Caco-2 (cell line): ENCODE results near the gene NF2. TPM values are rescaled to one million over a fixed set of nuclear protein-coding genes. Genes with fewer than 3 reads are reported as not detected.

Source experiments
- BruUV-seq: library from RNA; stranded (reverse); fragments of 400-500 nt; replicated peaks from 2 replicates; lab custom pipeline; 2021; lab: Mats Ljungman, UMichigan
- CTCF ChIA-PET: fragments of 300-600 bp; sonication (Branson Sonifier 250); formaldehyde crosslinking; loops from one replicate; lab custom pipeline; 2022; ENCODE audit warnings: antibody characterized with exemption; lab: Charles Lee
- POLR2A ChIA-PET: fragments of 300-600 bp; sonication (Branson Sonifier 250); formaldehyde crosslinking; loops from one replicate; lab custom pipeline; 2022; ENCODE audit warnings: antibody characterized with exemption; lab: Charles Lee
- DNase-seq, 2 experiments: peaks; one replicate each; pipeline versions ENCODE4 v3.0.0 to v3.0.0-alpha.2; 2020 to 2022
- H3K27me3 ChIP-seq: replicated peaks from 2 replicates; pipeline ENCODE4 v1.6.0; 2011; ENCODE audit warnings: low read length; ENCODE audit not compliant: control insufficient read depth, insufficient read depth
- H3K36me3 ChIP-seq: 2 replicates; pipeline ENCODE4 v1.5.1; 2011; ENCODE audit warnings: low read length; ENCODE audit not compliant: control insufficient read depth, insufficient read depth
- H3K4me1 ChIP-seq: fragments of 250-450 bp; sonication (Bioruptor Pico); 2 replicates; pipeline ENCODE4 v1.5.1; 2020; ENCODE audit warnings: mild to moderate bottlenecking
- H3K4me3 ChIP-seq: 2 replicates; pipeline ENCODE4 v1.5.1; 2011; ENCODE audit warnings: low read depth, mild to moderate bottlenecking, control low read depth, low read length
- H3K9me3 ChIP-seq: fragments of 250-450 bp; sonication (Bioruptor Pico); 2 replicates; pipeline ENCODE4 v1.5.1; 2020; ENCODE audit warnings: mild to moderate bottlenecking, moderate library complexity
- H3K27ac Mint-ChIP-seq: one replicate; pipeline ENCODE4 v1.8.0; 2022; ENCODE audit warnings: mixed read lengths; ENCODE audit not compliant: unreplicated experiment
- H3K27me3 Mint-ChIP-seq: one replicate; pipeline ENCODE4 v1.8.0; 2022; ENCODE audit warnings: mixed read lengths; ENCODE audit not compliant: insufficient read depth, unreplicated experiment
- H3K36me3 Mint-ChIP-seq: one replicate; pipeline ENCODE4 v1.8.0; 2022; ENCODE audit warnings: mild to moderate bottlenecking, mixed read lengths; ENCODE audit not compliant: insufficient read depth, unreplicated experiment
- H3K4me1 Mint-ChIP-seq: one replicate; pipeline ENCODE4 v1.8.0; 2022; ENCODE audit warnings: low read depth, mixed read lengths; ENCODE audit not compliant: unreplicated experiment
- H3K4me3 Mint-ChIP-seq: one replicate; pipeline ENCODE4 v1.8.0; 2022; ENCODE audit warnings: mild to moderate bottlenecking, moderate library complexity, mixed read lengths; ENCODE audit not compliant: unreplicated experiment
- H3K9me3 Mint-ChIP-seq: one replicate; pipeline ENCODE4 v1.8.0; 2022; ENCODE audit warnings: mixed read lengths; ENCODE audit not compliant: unreplicated experiment
- intact Hi-C: fragments of 100-400 bp; cut with micrococcal nuclease; formaldehyde crosslinking; loops from one replicate; pipeline ENCODE4 v1.10.0; 2022; ENCODE audit not compliant: unreplicated experiment
- total RNA-seq: library from RNA; stranded (reverse); gene quantifications from 2 replicates; pipeline ENCODE4 v1.2.3, GENCODE V29; 2022
- TF ChIP-seq, protein P1 (sequence below), 2 experiments: fragments of 200-600 bp in 1 of 2; IDR thresholded peaks; 1 replicate in 1 of 2; 2 replicates in 1 of 2; pipeline versions ENCODE4 v1.5.1 to v1.8.0; 2011 to 2022; ENCODE audit warnings: antibody characterized with exemption in 1 of 2, control low read depth in 1 of 2, inconsistent platforms in 1 of 2, low read depth in 1 of 2, low read length in 1 of 2, mild to moderate bottlenecking in 1 of 2, moderate library complexity in 1 of 2; ENCODE audit not compliant: insufficient read depth in 1 of 2, severe bottlenecking in 1 of 2, unreplicated experiment in 1 of 2

The NF2 gene
- total RNA-seq, 1 experiment from 2014 or later, result 53.2 TPM

DNA sequence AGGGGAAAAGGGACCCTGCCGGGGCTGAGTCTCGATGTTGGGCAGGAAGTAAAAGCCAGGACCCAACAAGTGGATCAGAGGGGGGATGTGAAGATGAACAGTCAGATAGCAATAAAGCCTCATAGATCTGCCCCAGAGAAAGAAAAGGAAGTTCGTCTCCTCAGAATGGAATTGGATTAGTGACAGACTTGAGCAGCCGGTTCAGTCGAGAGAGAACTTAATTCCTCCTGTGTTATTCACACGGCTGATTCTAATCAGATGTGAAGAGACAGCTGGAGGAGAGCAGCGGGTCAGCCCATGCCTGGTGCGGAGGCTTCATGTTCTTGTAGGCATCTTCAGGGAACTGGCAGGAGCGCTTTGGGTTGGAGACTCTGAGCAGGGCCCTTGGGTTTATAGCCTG lies 87.0 kb downstream of the NF2 start:
- intact Hi-C loops, result no loop called here
- H3K27me3 Mint-ChIP-seq, result no peaks in the 10 kb centered on the region
- H3K27ac Mint-ChIP-seq, result no peak overlapping the region
- no peak for DNase-seq
- H3K4me3 Mint-ChIP-seq, result no peak overlapping the region
- no peaks in the 10 kb centered on the region for H3K9me3 ChIP-seq
- H3K9me3 Mint-ChIP-seq, result no peaks in the 10 kb centered on the region
- CTCF ChIA-PET, result interaction anchor here (0.6 to 1.4 kb wide), 4 partner anchors 18 to 398 kb away, joined by 3 to 6 read pairs (median 4); no protein-coding TSS in a partner anchor
- POLR2A ChIA-PET, result no interaction called here
- no peaks in the 10 kb centered on the region for H3K4me1 ChIP-seq
- H3K36me3 ChIP-seq, result no peaks in the 10 kb centered on the region
- no TSS peak for BruUV-seq
- peaks cover 14% of the 10 kb centered on the region for H3K36me3 Mint-ChIP-seq
- H3K27me3 ChIP-seq, result no peaks in the 10 kb centered on the region
- no peaks in the 10 kb centered on the region for H3K4me1 Mint-ChIP-seq
- TF ChIP-seq, protein P1, sequence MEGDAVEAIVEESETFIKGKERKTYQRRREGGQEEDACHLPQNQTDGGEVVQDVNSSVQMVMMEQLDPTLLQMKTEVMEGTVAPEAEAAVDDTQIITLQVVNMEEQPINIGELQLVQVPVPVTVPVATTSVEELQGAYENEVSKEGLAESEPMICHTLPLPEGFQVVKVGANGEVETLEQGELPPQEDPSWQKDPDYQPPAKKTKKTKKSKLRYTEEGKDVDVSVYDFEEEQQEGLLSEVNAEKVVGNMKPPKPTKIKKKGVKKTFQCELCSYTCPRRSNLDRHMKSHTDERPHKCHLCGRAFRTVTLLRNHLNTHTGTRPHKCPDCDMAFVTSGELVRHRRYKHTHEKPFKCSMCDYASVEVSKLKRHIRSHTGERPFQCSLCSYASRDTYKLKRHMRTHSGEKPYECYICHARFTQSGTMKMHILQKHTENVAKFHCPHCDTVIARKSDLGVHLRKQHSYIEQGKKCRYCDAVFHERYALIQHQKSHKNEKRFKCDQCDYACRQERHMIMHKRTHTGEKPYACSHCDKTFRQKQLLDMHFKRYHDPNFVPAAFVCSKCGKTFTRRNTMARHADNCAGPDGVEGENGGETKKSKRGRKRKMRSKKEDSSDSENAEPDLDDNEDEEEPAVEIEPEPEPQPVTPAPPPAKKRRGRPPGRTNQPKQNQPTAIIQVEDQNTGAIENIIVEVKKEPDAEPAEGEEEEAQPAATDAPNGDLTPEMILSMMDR (IDR thresholded peaks at IDR 0.05; ENCODE audit: insufficient read depth in 1 of 2, low read depth in 1 of 2, low read length in 1 of 2, severe bottlenecking in 1 of 2, unreplicated experiment in 1 of 2), result no peak
- no peak overlapping the region for H3K4me3 ChIP-seq

DNA sequence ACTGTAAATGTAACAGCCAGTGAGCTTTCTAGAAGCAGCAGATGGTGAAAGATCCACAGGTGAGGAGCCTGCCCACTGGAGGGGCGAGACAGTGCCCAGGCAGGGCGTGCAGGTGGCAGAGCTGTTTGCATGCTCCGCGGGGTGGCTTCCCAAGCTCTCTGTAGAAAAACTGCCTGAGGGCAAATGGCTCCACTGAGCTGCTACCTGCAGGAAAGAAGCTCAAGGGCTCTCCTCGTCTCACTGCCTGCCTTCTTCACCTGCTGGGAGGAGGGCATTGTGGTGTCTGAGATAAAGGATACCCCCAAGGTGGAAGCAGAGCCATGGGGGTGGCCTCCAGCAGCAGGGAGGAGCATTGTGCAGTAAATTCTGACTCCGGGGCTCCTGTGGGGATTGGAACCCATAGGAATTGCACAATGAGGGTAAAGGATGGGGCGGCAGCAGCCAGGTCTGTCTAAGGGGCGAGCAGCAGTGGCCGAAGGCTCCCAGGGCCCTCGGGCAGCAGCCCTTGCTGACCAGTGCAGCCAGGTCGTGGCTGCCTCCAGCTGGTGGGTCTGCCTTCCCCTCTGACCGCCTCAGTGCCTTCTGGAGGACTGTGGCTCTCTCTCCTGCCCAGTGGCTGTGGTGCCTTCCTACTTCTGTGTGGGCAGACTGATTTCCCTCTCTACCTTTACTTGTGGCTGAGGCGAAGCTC lies 88.3 kb downstream of the NF2 start:
- H3K4me1 Mint-ChIP-seq, result no peaks in the 10 kb centered on the region
- H3K27ac Mint-ChIP-seq, result no peak overlapping the region
- CTCF ChIA-PET, result no interaction called here

DNA sequence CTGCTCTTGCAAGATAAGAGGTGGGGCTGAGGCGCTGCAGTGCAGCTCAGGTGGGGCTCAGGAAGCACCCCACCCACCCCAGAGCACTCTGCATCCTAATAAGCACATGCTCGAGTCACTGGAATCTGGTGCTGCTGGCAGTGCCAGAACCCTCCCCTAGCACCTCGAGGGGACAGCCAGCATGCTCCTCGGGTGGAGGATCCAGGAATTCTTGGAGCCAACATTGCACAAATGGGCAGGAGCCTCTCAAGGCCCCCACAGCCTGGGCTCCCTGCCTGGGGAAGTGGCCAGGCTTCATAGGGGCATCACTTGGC lies 88.9 kb downstream of the NF2 start:
- no TSS peak for BruUV-seq
- no peaks in the 10 kb centered on the region for H3K9me3 ChIP-seq

More for the DNA sequence above, 88.3 kb downstream of the NF2 start:
- Histone ChIP-seq H3K9me3 (no peaks in the 10 kb centered on the region), H3K36me3 (no peaks in the 10 kb centered on the region), H3K27me3 (no peaks in the 10 kb centered on the region), H3K4me3 (no peak overlapping the region), H3K4me1 (no peaks in the 10 kb centered on the region)
- POLR2A ChIA-PET, result no interaction called here
- Mint-ChIP-seq H3K36me3 (peaks cover 7% of the 10 kb centered on the region), H3K27me3 (no peaks in the 10 kb centered on the region), H3K9me3 (no peaks in the 10 kb centered on the region), H3K4me3 (no peak overlapping the region)
- DNase-seq, result no peak
- intact Hi-C loops, result no loop called here
- TF ChIP-seq, protein P1 (IDR thresholded peaks at IDR 0.05; ENCODE audit: insufficient read depth in 1 of 2, low read depth in 1 of 2, low read length in 1 of 2, severe bottlenecking in 1 of 2, unreplicated experiment in 1 of 2), result no peak
- BruUV-seq, result no TSS peak

More for the DNA sequence above, 88.9 kb downstream of the NF2 start:
- Mint-ChIP-seq H3K27ac (no peak overlapping the region), H3K4me3 (no peak overlapping the region), H3K36me3 (peaks cover 6% of the 10 kb centered on the region), H3K4me1 (no peaks in the 10 kb centered on the region), H3K9me3 (no peaks in the 10 kb centered on the region), H3K27me3 (no peaks in the 10 kb centered on the region)
- Histone ChIP-seq H3K36me3 (no peaks in the 10 kb centered on the region), H3K4me1 (no peaks in the 10 kb centered on the region), H3K4me3 (no peak overlapping the region), H3K27me3 (no peaks in the 10 kb centered on the region)
- ChIA-PET CTCF (no interaction called here), POLR2A (no interaction called here)
- no peak for DNase-seq
- TF ChIP-seq, protein P1 (IDR thresholded peaks at IDR 0.05; ENCODE audit: insufficient read depth in 1 of 2, low read depth in 1 of 2, low read length in 1 of 2, severe bottlenecking in 1 of 2, unreplicated experiment in 1 of 2), result no peak
- intact Hi-C loops, result no loop called here
